ENCODE results near the gene ORC1. TPM values are rescaled to one million over a fixed set of nuclear protein-coding genes. Genes with fewer than 3 reads are reported as not detected.

ORC1 gene
- total and polyA plus RNA-seq, 2 experiments from 2014 or later: 15.1 to 55.0 TPM

GRCh38 chr1:52352690-52353089 lies 51.5 kb downstream of the ORC1 start:
- no peaks in the 10 kb centered on the region for H3K79me2 ChIP-seq (replicated peaks; ENCODE audit: insufficient read depth)
- Mint-ChIP-seq H3K4me3 (no peak overlapping the region), H3K9me3 (no peaks in the 10 kb centered on the region), H3K4me1 (peaks cover 20% of the 10 kb centered on the region; the same call in 2 of the 3 replicates), H3K27ac (no peak overlapping the region), H3K36me3 (ENCODE audit: low read depth) (peaks cover 55% of the 10 kb centered on the region), H3K27me3 (ENCODE audit: insufficient read depth, low read depth, poor library complexity) (peaks cover 26% of the 10 kb centered on the region)
- no peak overlapping the region for H3K4me3 ChIP-seq
- ATAC-seq: no peak
- H2AFZ ChIP-seq: no peak overlapping the region
- no peaks in the 10 kb centered on the region for H3K9me2 ChIP-seq (ENCODE audit: insufficient read depth)
- TF ChIP-seq ZNF331 (CRISPR knock-in tag; IDR thresholded peaks at IDR 0.05; ENCODE audit: low read depth) (no peak), REST (IDR thresholded peaks at IDR 0.05; ENCODE audit: unreplicated experiment) (no peak), CREB1 (CRISPR knock-in tag; IDR thresholded peaks at IDR 0.05; ENCODE audit: low read depth) (no peak), CTCF (conservative IDR thresholded peaks at IDR 0.05; ENCODE audit: low read depth in 2 of 2) (no peak), NANOG (IDR thresholded peaks at IDR 0.05; ENCODE audit: borderline replicate concordance) (no peak), ZNF114 (CRISPR knock-in tag; IDR thresholded peaks at IDR 0.05) (no peak), ETS1 (IDR thresholded peaks at IDR 0.05) (no peak), EZH2 (IDR thresholded peaks at IDR 0.05; ENCODE audit: low read depth, unreplicated experiment) (no peak), STAT1 (IDR thresholded peaks at IDR 0.05; ENCODE audit: unreplicated experiment) (no peak), EZH2phosphoT487 (IDR thresholded peaks at IDR 0.05; ENCODE audit: unreplicated experiment) (no peak), POLR2AphosphoS5 (IDR thresholded peaks at IDR 0.05; ENCODE audit: low read depth) (no peak), ZNF462 (CRISPR knock-in tag; IDR thresholded peaks at IDR 0.05) (no peak), JUNB (IDR thresholded peaks at IDR 0.05; ENCODE audit: unreplicated experiment) (no peak)
- DNase-seq (ENCODE audit: low spot score): no peak
- no peaks in the 10 kb centered on the region; the same call in 1 of the 2 replicates for H4K20me1 ChIP-seq (replicated peaks; ENCODE audit: insufficient read depth)
- H3F3A ChIP-seq (replicated peaks; ENCODE audit: low read depth): peaks cover 13% of the 10 kb centered on the region; the same call in 1 of the 2 replicates
- H3K27ac ChIP-seq (ENCODE audit: low read depth): 0 out of 2 replicates have a peak overlapping the region, but pooled peaks have one; percentile 95
- peaks cover 12% of the 10 kb centered on the region for H3K36me3 ChIP-seq (ENCODE audit: insufficient read depth)
- no peak overlapping the region for H3K4me2 ChIP-seq
- no peaks in the 10 kb centered on the region for H3K27me3 ChIP-seq (ENCODE audit: insufficient read depth)
- peaks cover 9% of the 10 kb centered on the region for H3K4me1 ChIP-seq (ENCODE audit: insufficient read depth)

Measured in GM23338 (cell line).